HG03442 (cell line): ENCODE results near the gene TTC1.

Experiments used
- ATAC-seq: cut with Tn5 transposase; IDR thresholded peaks from one replicate; pipeline ENCODE4 v1.9.1; 2021; ENCODE audit warnings: mild to moderate bottlenecking, moderate library complexity; ENCODE audit not compliant: unreplicated experiment

Gene TTC1

GRCh38 chr5:160082614-160083500 lies 73.9 kb downstream of the TTC1 start:
- ATAC-seq: no peak

- ATAC-seq: no peak
These were observed 74.6 kb downstream of the TTC1 start for GRCh38 chr5:160083501-160083900.

- no peak for ATAC-seq
These were observed 75.2 kb downstream of the TTC1 start for GRCh38 chr5:160084144-160084543.

- no peak for ATAC-seq
These were observed 78.3 kb downstream of the TTC1 start for GRCh38 chr5:160087199-160087598.

- ATAC-seq: no peak
These were observed 79.9 kb downstream of the TTC1 start for GRCh38 chr5:160088805-160089204.

- ATAC-seq: no peak
These were observed 80.6 kb downstream of the TTC1 start for GRCh38 chr5:160089531-160089930.

GRCh38 chr5:160090059-160090458 lies 81.1 kb downstream of the TTC1 start:
- no peak for ATAC-seq

GRCh38 chr5:160092514-160092913 lies 83.6 kb downstream of the TTC1 start:
- ATAC-seq: no peak

GRCh38 chr5:160092960-160093707 lies 84.2 kb downstream of the TTC1 start:
- peak; percentile 58 for ATAC-seq

- ATAC-seq: no peak
These were observed 87.2 kb downstream of the TTC1 start for GRCh38 chr5:160096178-160096577.

GRCh38 chr5:160097991-160098390 lies 89.1 kb downstream of the TTC1 start:
- no peak for ATAC-seq

GRCh38 chr5:160105686-160106360 lies 96.9 kb downstream of the TTC1 start:
- ATAC-seq: peak; percentile 79

GRCh38 chr5:160108124-160108523 lies 99.2 kb downstream of the TTC1 start:
- ATAC-seq: peak; percentile 44
